NCI-H82 treated with DMSO at 0.1 percent for 48 hours (cell line): Measurements from ENCODE around the gene GGT7.
"Not testable (repeated sequence)": the region's sequence is repeated elsewhere in the genome, so short reads cannot be mapped to it uniquely, and the experiment has no call there.

Source experiments
- DNase-seq: peaks from one replicate; lab custom pipeline; 2025; ENCODE audit not compliant: unreplicated experiment; lab: John Stamatoyannopoulos, UW

GGT7 gene

DNA sequence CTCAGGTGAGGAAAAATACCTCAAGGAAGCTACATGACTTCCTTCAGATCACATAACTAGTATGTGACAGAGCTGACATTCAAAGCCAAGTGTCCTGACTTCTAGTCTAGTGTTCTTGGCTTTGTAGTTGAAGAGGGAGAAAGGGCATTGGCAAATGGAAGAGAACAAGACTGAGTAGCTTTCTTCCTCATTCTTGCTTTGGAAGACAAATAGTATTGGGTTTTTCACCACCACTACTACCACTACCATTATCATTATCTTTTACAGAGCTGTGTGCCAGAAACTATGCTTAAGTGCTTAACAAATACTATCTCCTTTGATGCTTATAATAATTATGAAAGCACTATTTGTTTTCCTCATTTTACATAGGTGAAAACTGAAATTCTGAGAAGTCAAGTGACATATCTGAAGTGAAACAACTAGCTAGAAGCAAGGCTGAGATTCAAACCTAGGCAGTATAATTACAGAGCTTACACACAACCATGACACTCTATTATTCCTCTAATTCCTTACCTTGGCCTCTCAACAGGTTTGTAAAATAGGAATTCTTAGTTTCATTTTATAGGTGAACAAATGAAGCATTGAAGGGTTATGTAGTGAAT is 10.5 kb upstream of the GGT7 start:
- no peak for DNase-seq

- no peak for DNase-seq
Observed at GRCh38 chr20:34881689-34882088, 9.0 kb upstream of the GGT7 start.

DNA sequence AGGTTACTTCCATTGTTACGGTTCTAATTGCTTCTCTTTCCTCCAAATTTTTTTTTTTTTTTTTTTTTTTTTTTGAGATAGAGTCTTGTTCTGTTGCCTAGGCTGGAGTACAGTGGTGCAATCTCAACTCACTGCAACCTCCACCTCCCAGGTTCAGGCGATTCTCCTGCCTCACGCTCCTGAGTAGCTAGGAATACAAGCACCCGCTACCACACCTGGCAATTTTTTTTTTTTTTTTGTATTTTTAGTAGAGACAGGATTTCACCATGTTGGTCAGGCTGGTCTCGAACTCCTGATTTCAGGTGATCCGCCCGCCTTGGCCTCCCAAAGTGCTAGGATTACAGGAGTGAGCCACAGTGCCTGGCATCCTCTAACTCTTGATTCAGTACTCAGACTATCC is 8.3 kb upstream of the GGT7 start:
- DNase-seq = not testable (repeated sequence)

- no peak for DNase-seq
Observed at GRCh38 chr20:34880215-34880850, 7.7 kb upstream of the GGT7 start.

GRCh38 chr20:34876406-34877282 is 4.0 kb upstream of the GGT7 start, which contains the start of gene ACSS2:
ACSS2 (plus strand) TSS chr20:34876612; CDS start chr20:34876646, 34 bp downstream.
- DNase-seq = no peak

- peak; percentile 98 for DNase-seq
Observed at GRCh38 chr20:34875642-34876405, 3.2 kb upstream of the GGT7 start.

DNA sequence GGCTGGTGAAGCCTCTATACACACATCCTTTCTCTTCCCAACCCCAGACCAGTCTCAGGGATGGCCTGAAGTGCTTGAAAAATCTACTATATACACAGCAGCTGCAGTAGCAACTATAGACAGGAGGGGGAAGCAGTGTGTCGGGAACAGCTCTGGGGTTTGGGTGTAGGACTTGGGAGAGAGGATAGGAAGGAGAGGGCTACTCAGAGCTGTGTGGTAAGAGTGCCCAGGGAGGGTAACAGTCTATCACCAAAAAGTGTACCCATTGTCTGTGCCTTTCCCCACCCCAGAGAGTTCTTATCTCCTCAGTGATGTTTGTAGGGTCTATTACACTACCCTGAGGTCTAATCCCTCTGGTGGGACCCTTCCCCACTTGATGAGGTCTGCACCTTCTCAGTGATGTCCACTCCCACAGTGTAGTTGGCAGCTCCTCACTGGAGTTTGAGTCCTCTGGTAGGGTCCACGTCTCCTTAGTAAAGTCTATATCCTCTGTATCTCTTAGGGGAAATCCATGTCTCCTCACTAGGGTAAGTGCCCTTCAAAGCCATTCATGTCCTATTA is 1.5 kb upstream of the GGT7 start:
- DNase-seq = peak; percentile 92

DNA sequence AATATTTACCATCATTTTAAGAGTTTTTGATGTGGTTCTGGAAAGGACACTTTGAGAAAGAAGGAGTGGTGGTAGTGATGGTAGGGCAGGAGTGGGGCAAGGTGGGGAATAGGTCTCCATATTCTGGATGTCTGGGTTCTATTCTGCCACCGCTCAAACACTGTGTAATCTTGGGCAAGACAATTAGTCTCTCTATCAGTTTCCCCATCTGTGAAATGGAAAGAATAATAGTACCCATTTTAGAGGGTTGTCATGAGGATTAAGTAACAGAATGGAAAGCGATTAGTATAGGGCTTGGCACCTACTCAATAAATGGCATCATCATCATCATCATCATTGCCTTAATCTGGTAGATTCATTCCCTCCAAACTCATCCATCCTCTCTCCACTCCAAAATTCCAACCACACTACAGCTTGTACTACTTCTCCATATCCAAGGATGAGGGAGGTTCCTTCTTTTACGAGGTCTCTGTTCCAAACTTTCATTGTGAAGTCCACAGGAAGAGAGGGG is 982 bp upstream of the GGT7 start:
- DNase-seq = no peak

DNA sequence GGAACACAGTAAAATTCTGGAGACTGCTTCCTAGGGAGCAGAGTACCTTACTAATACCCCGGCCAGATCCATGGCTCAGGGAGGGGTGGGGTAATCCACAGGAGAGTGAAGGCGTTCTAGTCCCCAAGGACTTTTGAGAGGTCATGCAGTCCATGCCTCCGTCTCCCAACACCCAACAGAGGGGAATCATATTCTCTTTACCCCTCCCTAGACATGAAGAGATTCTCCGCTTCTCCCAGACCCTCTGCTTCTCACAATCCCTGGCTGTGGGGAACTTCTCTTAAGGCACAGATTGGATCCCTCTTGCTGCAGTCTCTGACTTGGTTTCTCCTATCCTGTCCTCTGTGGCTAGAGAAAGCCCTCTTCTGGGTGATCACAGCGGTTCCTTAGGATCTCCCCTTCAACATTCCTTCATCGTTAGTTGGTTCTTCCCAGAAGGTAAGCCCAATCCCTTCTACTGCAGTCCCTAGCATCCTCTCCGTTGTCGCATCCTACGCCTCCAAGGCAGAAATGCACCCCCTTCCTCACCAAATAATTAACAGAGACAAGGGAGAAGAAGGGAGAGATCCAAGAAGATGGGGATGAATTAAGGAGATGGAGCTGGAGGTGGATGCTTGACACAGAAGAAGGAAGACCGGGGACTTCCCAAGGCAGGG is 562 bp downstream of the GGT7 start:
- DNase-seq = peak; percentile 17

GRCh38 chr20:34871320-34871926 is 1.2 kb downstream of the GGT7 start:
- no peak for DNase-seq

DNA sequence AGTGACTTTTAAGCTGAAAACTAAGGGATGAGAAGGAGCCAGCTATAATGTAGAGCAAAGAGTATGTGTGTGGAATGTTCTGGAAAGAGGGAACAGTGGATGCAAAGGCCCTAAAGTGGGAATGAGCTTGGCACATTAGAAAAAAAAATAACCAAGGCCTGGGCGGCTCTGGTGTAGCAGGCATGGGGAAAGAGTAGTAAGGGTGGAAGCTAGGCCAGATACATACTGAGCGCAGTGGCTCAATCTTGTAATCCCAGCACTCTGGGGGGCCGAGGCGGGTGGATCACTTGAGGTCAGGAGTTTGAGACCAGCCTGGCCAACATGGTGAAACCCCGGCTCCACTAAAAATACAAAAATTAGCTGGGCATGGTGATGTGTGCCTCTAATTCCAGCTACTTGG is 8.4 kb downstream of the GGT7 start:
- DNase-seq = no peak

GRCh38 chr20:34863421-34863965 is 9.2 kb downstream of the GGT7 start:
- DNase-seq = no peak

DNA sequence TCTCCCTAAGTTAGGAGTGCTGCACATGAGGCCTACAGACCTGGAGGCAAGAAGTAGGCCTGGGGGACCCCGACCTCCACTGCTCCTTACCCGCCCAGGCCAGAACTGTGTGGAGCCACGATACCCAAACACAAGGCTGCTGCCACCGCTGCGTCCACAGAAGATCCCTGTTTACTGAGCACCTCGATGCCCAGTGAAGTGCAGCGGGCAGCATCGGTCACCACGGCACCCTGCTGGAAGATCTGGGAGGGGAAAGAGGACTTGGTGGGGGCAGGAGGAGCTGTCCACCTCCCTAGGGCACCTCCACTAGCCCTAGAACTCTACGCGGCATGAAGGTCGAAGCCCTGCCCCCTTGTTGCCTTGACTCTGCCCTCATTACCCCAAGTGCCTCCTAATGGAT is 9.9 kb downstream of the GGT7 start:
- no peak for DNase-seq

DNA sequence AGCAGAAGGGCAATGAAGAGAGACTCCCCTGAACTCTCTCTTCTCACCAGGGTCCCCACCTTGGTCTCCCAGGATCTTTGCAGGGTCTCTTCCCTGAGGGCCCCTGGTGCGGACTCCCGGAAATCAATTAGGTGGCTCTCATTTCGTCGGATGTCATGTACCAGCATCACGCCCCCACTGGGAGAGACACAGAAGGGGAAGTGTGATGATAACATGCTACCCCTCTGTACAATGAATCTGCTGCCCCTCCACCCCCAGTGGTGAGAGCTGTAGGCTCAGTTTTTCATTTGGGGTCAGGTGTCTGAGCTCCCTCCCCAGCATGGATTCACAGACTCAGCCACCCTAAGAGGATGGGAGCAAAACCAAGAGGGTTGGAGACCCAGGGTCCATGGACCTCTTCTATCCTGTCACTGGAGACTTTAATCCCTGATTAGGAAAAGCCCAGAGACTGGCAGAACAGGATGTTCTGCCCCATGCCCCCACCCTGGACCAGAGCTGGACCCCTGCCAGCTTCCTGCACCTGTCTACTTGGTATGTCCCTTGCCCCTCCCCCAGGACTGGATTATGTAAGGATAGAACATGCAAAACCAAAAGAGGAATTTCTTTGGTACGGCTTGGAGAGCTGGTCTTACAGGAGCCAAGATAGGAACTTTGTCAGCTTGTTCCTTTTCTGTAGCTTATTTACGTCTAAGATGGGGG is 11.1 kb downstream of the GGT7 start:
- DNase-seq = peak; percentile 9

DNA sequence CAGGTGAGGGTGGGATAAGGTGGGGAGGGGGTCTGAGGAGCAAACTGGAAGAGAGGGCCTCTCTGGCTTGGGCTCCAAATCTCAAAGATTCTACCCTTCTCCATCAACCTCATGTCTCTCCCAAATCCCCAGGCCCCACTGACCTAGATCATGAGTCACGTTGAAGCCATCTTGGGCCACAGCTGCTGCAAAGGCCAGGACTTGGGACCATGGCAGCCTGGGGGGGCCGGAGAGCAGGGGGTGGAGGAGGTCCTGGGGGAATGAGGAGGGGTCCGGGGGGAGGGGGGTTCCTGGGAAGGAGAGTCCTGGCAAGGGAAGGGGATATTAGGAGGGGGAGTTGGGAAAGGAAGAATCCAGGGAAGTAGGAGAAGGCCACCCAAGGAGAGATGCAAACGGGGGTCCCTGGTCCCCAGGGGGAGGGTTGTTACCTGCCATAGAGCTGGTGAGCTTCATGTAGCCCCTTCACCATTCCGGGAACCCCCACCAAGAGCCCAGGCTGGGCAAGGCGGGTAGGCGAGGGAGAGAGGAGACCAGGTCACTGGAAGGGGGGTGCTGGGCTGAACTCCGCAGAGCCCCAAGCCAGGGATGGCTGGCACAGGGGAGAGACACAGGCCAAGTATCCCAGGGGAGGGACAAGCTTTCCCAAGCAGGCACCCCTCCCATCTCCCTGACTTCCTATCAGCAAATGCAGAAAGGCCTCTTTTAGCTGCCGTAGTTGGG is 12.7 kb downstream of the GGT7 start:
- DNase-seq = no peak

DNA sequence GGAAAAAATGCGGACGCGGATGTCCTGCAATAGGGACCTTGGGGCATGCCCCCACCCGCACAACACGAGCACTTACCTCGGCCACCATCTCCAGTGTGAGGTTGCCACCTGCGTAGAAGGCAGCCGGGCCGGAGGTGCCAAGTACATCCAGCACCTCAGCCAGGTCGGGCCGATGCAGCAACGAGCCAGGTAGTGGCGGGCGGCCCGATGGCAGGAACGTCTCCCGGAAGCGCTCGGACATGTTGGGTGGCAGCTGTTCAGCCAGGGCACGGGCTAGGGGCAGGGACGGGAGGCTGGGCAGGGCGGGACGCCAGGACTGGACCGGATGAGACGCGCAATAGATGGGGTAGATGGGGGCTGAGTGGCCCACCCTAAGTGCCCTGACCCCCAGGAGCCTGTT is 13.3 kb downstream of the GGT7 start:
- DNase-seq = no peak

GRCh38 chr20:34852298-34852697 is 20.4 kb downstream of the GGT7 start:
- DNase-seq = no peak

GRCh38 chr20:34850969-34851368 is 21.7 kb downstream of the GGT7 start:
- DNase-seq = no peak
